ENCODE measurements around the gene DAPL1. TPM values are rescaled to one million over a fixed set of nuclear protein-coding genes. Genes with fewer than 3 reads are reported as not detected.
A peak's percentile ranks its signal among the peaks of the same experiment; 100 is the strongest.

DAPL1 gene
- total RNA-seq, 4 donors from 2014 or later = 2.6 TPM; not detected in 3

DNA sequence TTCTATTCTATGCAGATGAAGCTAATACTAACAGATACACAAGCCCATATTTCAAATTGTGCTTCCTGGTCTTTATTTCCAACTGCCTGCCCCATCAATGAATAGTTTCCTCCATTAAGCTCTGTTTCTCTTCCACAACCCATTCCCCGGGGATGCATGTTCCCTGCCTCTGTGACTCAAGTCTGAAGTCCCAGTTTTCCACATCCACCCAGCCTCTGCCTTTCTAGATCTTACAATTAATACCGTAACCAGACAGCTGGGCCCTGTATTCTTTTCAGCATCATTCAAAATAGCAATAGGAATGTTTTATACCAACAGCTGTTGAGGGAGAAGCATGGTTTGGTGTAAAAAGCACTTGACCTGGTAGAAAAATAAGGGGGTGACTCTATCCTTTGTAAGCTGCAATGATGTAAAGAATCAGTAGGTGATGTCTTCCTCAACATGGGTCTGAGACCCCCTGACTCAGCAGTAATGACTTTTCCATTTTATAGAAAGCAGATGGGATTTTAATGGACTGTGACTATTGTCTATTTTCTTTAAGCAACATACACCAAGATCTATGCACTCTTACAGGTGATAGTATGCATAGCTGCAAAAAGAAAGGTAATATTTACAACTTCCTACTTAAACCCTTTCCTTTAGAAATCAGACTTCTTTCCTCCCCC, 46.1 kb upstream of the DAPL1 start:
- Histone ChIP-seq H3K36me3 (no peaks in the 10 kb centered on the region), H3K27ac (no peak overlapping the region), H3K4me1 (peaks cover 0 to 26% (median 3%) of the 10 kb centered on the region in 4 donors), H3K9me3 (no peaks in the 10 kb centered on the region), H3K27me3 (peaks cover 0 to 43% of the 10 kb centered on the region in 2 donors), H3K4me3 (no peak overlapping the region)
- DNase-seq (ENCODE audit: low spot score in 2 of 2) = no peak
- no peak for TF ChIP-seq EP300 (IDR thresholded peaks at IDR 0.05)
- no peak for TF ChIP-seq POLR2A (IDR thresholded peaks at IDR 0.05)
- TF ChIP-seq, protein P1, sequence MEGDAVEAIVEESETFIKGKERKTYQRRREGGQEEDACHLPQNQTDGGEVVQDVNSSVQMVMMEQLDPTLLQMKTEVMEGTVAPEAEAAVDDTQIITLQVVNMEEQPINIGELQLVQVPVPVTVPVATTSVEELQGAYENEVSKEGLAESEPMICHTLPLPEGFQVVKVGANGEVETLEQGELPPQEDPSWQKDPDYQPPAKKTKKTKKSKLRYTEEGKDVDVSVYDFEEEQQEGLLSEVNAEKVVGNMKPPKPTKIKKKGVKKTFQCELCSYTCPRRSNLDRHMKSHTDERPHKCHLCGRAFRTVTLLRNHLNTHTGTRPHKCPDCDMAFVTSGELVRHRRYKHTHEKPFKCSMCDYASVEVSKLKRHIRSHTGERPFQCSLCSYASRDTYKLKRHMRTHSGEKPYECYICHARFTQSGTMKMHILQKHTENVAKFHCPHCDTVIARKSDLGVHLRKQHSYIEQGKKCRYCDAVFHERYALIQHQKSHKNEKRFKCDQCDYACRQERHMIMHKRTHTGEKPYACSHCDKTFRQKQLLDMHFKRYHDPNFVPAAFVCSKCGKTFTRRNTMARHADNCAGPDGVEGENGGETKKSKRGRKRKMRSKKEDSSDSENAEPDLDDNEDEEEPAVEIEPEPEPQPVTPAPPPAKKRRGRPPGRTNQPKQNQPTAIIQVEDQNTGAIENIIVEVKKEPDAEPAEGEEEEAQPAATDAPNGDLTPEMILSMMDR (IDR thresholded peaks at IDR 0.05) = no peak
- 64 to 70% methylated on average over 2 of the region's 2 CpGs for WGBS, 2 donors

DNA sequence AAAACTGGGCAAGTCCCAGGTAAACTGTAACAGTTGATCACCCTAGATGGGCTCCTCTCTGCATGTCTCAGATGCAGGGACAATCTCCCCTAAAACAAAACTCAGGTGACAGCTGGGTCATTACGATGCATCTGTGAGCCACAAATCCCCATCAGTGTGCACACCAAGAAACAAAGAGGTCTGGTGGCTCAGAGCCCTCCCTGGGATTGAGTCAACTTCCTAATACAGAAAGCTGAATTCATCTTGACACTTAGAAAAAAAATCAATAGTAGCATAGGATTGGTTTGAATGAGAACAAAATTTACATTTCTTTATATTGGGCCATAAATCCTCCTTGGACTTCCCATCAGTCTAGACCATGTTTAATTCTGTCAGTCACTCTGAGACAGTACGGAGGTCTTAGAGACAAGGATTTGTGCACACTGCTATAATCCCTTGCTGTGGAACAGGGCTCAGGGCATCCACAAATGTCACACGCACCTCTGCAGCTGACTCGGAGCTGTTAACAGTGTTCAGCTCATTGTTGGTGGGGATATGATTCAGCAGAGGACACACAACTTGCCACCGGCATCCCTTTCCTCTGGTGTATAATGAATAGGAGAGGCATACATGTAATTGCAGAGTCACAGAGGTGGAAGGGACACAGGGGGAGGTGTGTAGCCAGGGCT, 44.5 kb upstream of the DAPL1 start:
- Histone ChIP-seq H3K27ac (no peak overlapping the region), H3K36me3 (no peaks in the 10 kb centered on the region), H3K4me1 (peaks cover 0 to 22% (median 3%) of the 10 kb centered on the region in 4 donors), H3K27me3 (peaks cover 0 to 30% of the 10 kb centered on the region in 2 donors), H3K4me3 (no peak overlapping the region), H3K9me3 (no peaks in the 10 kb centered on the region)
- DNase-seq (ENCODE audit: low spot score in 2 of 2) = no peak
- TF ChIP-seq EP300 (IDR thresholded peaks at IDR 0.05) (no peak), POLR2A (IDR thresholded peaks at IDR 0.05) (no peak)
- TF ChIP-seq, protein P1 (IDR thresholded peaks at IDR 0.05) = no peak
- WGBS, 2 donors = 69 to 76% methylated on average over 5 of the region's 5 CpGs

DNA sequence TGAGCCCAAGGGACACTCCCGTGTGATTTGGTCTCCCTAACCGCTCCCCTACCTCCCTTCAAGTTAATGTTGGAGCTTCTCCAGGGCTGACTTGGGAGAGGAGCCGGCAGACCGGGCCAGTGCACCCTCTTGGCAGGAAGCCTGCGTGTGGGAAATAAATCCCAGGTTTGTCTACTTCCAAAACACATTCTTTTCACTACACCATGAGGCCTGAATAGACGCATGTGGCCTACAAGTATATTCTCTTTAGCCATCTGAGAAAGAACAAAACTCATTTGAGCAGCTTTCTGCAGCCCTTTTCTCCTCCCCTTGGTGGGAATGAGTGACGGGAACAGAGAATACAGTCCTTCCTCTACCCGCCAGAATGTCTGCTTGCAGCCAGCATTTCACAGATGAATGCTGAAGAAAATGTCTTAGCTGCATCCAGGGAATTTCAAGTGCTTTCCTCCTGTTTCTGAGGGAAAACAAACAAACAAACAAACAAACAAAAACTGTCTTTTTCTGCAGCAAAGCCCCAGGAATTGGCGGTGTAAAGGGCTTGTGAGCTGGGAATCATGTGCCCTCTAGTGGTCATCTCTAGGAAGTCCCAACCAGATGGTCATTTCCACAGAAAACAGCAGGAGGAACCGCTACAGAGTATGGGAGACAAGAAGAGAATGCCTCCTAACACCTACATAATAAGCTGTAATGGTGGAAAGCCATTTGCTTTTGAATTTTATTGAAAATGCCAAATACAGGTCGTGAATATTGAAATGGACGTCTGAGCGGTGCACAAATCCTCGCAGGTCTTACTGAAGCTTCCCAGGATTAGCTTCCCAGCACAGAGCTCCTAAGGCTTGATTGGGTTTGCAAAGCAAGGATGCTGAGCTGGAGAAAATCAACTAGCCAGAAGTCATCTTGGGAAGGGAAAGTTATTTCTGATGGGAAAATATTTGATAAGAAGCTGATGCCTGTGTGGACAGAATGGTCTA, 41.2 kb upstream of the DAPL1 start:
- 21 to 22% methylated on average over 14 of the region's 14 CpGs for WGBS, 2 donors
- Histone ChIP-seq H3K9me3 (peaks cover 0 to 7% (median 0%) of the 10 kb centered on the region in 4 donors), H3K4me3 (peak overlapping the region in 1 of 4 donors; percentile 6), H3K36me3 (no peaks in the 10 kb centered on the region), H3K4me1 (peaks cover 0 to 11% (median 0%) of the 10 kb centered on the region in 4 donors), H3K27ac (no peak overlapping the region), H3K27me3 (no peaks in the 10 kb centered on the region)
- DNase-seq (ENCODE audit: low spot score in 2 of 2) = peak in 1 of 2 donors; percentile 57
- TF ChIP-seq, protein P1 (IDR thresholded peaks at IDR 0.05) = peak; percentile 78 to 86 (median 84)
- TF ChIP-seq POLR2A (IDR thresholded peaks at IDR 0.05) = no peak

DNA sequence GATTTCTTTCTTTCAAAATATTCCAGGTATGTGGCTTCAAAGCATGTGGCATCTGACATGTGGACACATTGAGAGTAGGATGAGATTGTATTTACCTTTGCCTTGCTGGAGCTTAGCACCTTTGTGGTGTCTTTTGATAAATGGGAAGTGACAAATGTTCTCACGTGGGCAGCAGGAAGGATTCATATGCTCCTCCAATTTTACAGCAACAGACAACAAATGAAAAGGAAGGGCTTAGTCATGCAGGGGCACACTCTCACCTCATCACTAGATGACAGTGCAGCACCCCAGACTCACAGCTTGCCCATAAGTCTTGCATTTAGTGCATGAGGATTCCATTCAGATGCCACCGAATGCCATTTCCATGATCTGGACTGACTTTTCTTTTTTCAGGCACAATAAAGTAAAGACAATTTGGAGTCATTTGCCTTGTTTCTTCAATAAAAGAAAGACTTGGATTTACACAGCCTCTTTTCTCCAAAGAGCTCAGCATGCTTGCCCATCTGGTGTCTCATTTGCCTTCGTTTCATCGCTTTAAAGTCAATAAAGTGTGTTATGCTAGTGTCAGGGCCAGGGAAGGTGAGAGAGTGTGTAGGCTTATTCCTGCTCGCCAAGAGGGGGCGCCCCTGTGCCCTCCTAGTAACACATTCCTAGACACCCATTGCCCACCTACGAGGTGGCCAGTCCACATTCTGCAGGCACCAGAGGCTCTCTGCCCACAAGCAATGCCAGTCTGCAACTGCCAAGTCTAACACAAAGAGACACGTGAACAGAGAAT, 39.6 kb upstream of the DAPL1 start:
- H3K27me3 ChIP-seq = no peaks in the 10 kb centered on the region
- no peaks in the 10 kb centered on the region for H3K36me3 ChIP-seq
- DNase-seq (ENCODE audit: low spot score in 2 of 2) = no peak
- 56 to 60% methylated on average over 8 of the region's 8 CpGs for WGBS, 2 donors
- no peak overlapping the region for H3K27ac ChIP-seq
- TF ChIP-seq, protein P1 (IDR thresholded peaks at IDR 0.05) = no peak
- TF ChIP-seq EP300 (IDR thresholded peaks at IDR 0.05) = no peak
- TF ChIP-seq POLR2A (IDR thresholded peaks at IDR 0.05) = no peak
- H3K4me1 ChIP-seq = peaks cover 0 to 11% (median 0%) of the 10 kb centered on the region in 4 donors
- H3K4me3 ChIP-seq = no peak overlapping the region
- peaks cover 0 to 7% (median 0%) of the 10 kb centered on the region in 4 donors for H3K9me3 ChIP-seq
